Fibroblast of mammary gland (primary cell): ENCODE measurements around the gene CELF1.

Experiments used
- DNase-seq: peaks from one replicate; pipeline ENCODE4 v3.0.0-alpha.2; 2010; ENCODE audit warnings: low read depth
- H3K4me3 ChIP-seq: 2 replicates; pipeline ENCODE4 v1.5.1; 2011; ENCODE audit warnings: low read depth, mild to moderate bottlenecking, low read length, moderate library complexity; ENCODE audit not compliant: control insufficient read depth
- CTCF ChIP-seq: conservative IDR thresholded peaks from 2 replicates; pipeline ENCODE4 v1.5.1; 2011; ENCODE audit warnings: low read depth, low read length, inconsistent platforms; ENCODE audit not compliant: control insufficient read depth, insufficient read depth

CELF1 gene

GRCh38 chr11:47510209-47510608, 42.7 kb downstream of the CELF1 start:
- H3K4me3 ChIP-seq = no peak overlapping the region
- peak; percentile 82 for DNase-seq
- no peak for TF ChIP-seq CTCF

- TF ChIP-seq CTCF = no peak
- DNase-seq = no peak
- H3K4me3 ChIP-seq = no peak overlapping the region
Observed at GRCh38 chr11:47509077-47509536, 43.8 kb downstream of the CELF1 start.

DNA sequence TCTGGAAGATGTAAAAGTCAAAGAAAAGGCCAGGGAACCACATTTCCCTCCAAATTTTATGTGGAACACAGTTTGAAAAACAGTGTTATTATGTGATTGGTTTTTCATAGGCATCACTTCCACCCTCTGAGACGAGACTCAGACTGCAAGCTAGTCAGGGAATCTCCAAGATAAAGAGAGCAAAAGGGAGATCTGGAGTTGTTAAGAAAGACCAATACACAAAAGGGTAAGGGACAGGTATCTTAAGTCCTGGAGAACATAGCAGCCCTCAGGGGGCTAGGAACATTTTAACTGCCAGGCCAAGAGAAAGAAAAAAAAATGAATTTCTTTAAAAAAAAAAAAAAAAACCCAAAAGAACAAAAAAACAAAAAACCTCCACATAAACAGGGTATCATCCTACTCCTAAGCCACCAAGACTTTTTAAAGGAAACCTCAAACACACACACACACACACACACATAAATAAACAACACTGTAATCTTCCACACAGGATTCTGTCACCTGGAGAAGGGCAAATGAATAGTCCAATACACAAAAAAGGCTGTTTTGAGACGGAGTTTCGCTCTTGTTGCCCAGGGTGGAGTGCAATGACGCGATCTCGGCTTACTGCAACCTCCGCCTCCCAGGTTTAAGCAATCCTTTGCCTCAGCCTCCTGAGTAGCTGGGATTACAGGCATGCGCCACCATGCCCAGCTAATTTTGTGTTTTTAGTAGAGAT, 44.5 kb downstream of the CELF1 start:
- H3K4me3 ChIP-seq = no peak overlapping the region
- no peak for DNase-seq
- TF ChIP-seq CTCF = no peak

GRCh38 chr11:47507563-47508239, 45.2 kb downstream of the CELF1 start:
- H3K4me3 ChIP-seq = no peak overlapping the region
- no peak for DNase-seq
- TF ChIP-seq CTCF = no peak

DNA sequence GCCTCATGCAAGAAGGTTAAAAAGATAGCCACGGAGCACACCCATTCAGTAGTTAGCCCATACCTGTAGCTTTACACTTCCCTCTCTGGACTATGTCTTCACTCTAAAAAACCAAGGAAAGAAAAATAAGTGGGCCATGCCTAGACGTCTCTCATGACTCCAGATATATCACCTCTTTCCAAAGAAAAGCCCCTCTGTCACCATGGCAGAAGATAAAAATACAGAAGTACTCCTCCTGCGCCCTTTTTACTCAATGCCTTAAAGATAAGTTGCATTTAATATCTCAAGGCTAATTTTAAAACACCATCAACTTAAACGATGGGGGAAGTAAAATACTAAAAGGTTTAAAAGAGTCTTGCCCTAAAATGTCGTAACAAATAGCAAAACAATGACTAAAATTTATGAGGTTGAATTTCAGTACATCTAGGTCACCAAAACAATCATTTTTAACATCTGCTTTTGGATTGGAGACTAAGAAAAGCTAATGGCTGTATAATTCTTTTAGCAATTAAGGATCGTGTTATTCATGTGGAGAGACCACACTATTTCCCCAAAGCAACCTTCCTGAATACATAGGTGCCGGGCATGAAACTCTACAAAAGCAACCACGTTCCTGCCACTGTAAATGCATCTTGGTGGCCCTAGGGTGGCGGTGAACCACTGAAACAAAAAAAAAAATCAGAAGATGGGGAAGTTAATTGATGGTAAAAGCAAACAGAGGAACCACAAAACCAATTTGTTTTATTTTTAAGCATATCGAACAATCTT, 46.0 kb downstream of the CELF1 start:
- DNase-seq = peak; percentile 49
- TF ChIP-seq CTCF = no peak
- no peak overlapping the region for H3K4me3 ChIP-seq

GRCh38 chr11:47506373-47506772, 46.6 kb downstream of the CELF1 start:
- TF ChIP-seq CTCF = no peak
- no peak overlapping the region for H3K4me3 ChIP-seq
- DNase-seq = no peak
